T-cell (primary cell): Measurements from ENCODE around the gene MS4A5. TPM values are rescaled to one million over a fixed set of nuclear protein-coding genes. Genes with fewer than 3 reads are reported as not detected.

Source experiments
- ATAC-seq, 4 experiments: fragments of 200-7000 bp in 3 of 4; fragments of 150-1000 bp in 1 of 4; cut with Tn5 transposase; replicated peaks in 1 of 4; 1 replicate in 3 of 4; 2 replicates in 1 of 4; pipeline ENCODE4 v1.10.0; 2021; ENCODE audit warnings: moderate library complexity in 3 of 4, mild to moderate bottlenecking in 2 of 4, moderate number of reproducible peaks in 1 of 4
- CTCF ChIA-PET, 2 donors: fragments of 300-600 bp; sonication (Branson Sonifier 250); formaldehyde crosslinking; loops; one replicate each; lab custom pipeline; 2022; ENCODE audit warnings: antibody characterized with exemption in 2 of 2; lab: Charles Lee
- POLR2A ChIA-PET, 2 donors: fragments of 300-600 bp; sonication (Branson Sonifier 250); formaldehyde crosslinking; loops; one replicate each; lab custom pipeline; 2022; ENCODE audit warnings: antibody characterized with exemption in 2 of 2; lab: Charles Lee
- DNase-seq, 35 experiments: peaks; one replicate each; pipeline versions ENCODE4 v3.0.0 to v3.0.0-alpha.2; 2013 to 2023
- H3K27ac ChIP-seq: one replicate; pipeline ENCODE4 v1.5.1; 2013; ENCODE audit warnings: low read length
- H3K27me3 ChIP-seq, 2 experiments: replicated peaks in 1 of 2; 1 replicate in 1 of 2; 2 replicates in 1 of 2; pipeline versions ENCODE4 v1.6.1 to v1.7.0; 2013; ENCODE audit warnings: low read length in 1 of 2, mixed read lengths in 1 of 2; ENCODE audit not compliant: control insufficient read depth in 2 of 2, insufficient read depth in 2 of 2; ENCODE audit errors: extremely low read depth in 1 of 2
- H3K36me3 ChIP-seq, 2 donors: 1 replicate in 1 of 2; 2 replicates in 1 of 2; pipeline versions ENCODE4 v1.6.1 to v1.7.0; 2013; ENCODE audit warnings: low read length in 1 of 2; ENCODE audit not compliant: control insufficient read depth in 2 of 2, insufficient read depth in 1 of 2; ENCODE audit errors: extremely low read depth in 1 of 2
- H3K4me1 ChIP-seq, 2 experiments: 1 replicate in 1 of 2; 2 replicates in 1 of 2; pipeline versions ENCODE4 v1.6.1 to v1.7.0; 2013; ENCODE audit warnings: low read length in 2 of 2, mixed read lengths in 1 of 2; ENCODE audit not compliant: insufficient read depth in 2 of 2, control insufficient read depth in 1 of 2; ENCODE audit errors: extremely low read depth in 1 of 2
- H3K4me3 ChIP-seq, 2 donors: 1 replicate in 1 of 2; 2 replicates in 1 of 2; pipeline versions ENCODE4 v1.5.1 to v1.7.0; 2013; ENCODE audit warnings: mild to moderate bottlenecking in 2 of 2, low read length in 1 of 2, moderate library complexity in 1 of 2; ENCODE audit not compliant: control insufficient read depth in 1 of 2; ENCODE audit errors: extremely low read depth in 1 of 2
- H3K9me3 ChIP-seq: 2 replicates; pipeline ENCODE4 v1.7.0; 2013
- H3K27ac Mint-ChIP-seq, 2 donors: one replicate each; pipeline ENCODE4 v1.8.0; 2020 to 2021; ENCODE audit warnings: mild to moderate bottlenecking in 2 of 2, mixed read lengths in 2 of 2
- H3K27me3 Mint-ChIP-seq, 2 donors: one replicate each; pipeline ENCODE4 v1.8.0; 2021 to 2022; ENCODE audit warnings: mixed read lengths in 2 of 2
- H3K36me3 Mint-ChIP-seq: one replicate; pipeline ENCODE4 v1.8.0; 2021; ENCODE audit warnings: mixed read lengths
- H3K4me1 Mint-ChIP-seq, 3 donors: one replicate each; pipeline ENCODE4 v1.8.0; 2020 to 2022; ENCODE audit warnings: mixed read lengths in 3 of 3, mild to moderate bottlenecking in 1 of 3
- H3K4me3 Mint-ChIP-seq, 3 donors: one replicate each; pipeline ENCODE4 v1.8.0; 2020 to 2022; ENCODE audit warnings: mild to moderate bottlenecking in 3 of 3, mixed read lengths in 3 of 3, moderate library complexity in 3 of 3
- H3K9me3 Mint-ChIP-seq, 3 donors: one replicate each; pipeline ENCODE4 v1.8.0; 2020 to 2022; ENCODE audit warnings: mixed read lengths in 3 of 3
- WGBS: methylation state at CpG from one replicate; pipeline ENCODE4 v1.1.5; 2013; ENCODE audit warnings: missing lambda C conversion rate; ENCODE audit not compliant: insufficient coverage; 5-methylcytosine and 5-hydroxymethylcytosine counted together
- total RNA-seq, 35 experiments: library from RNA in 6 of 35; stranded (reverse) in 6 of 35; fragments of 120-200 nt in 1 of 35; gene quantifications; one replicate each; pipeline versions ENCODE4 v1.2.1 to v1.2.4 and lab custom pipeline; 2013 to 2026

Gene MS4A5
- total RNA-seq, 5 donors from 2014 or later (not counting 1 experiment from before 2014, with no cell fraction given) = not detected

DNA sequence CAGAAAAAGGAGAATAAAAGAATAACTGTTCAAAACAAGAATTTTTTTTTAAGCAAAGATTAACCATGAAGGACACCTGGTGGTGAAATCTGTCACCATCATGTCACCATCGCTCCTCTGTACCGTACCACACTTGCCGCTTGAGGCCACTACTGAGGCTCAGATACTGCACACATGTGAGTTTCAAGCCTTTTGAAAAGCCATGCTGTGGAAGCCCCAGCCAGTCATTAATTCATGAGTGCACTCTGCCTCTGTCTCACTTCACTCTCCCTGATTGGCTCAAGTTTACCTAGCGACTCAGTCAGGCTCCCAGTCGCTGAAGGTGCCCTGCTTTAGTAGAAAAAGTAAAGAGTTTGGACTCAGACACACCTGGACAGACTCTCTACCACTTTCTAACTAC, 56.6 kb downstream of the MS4A5 start:
- peaks cover 0 to 15% (median 8%) of the 10 kb centered on the region in 3 donors for H3K4me1 Mint-ChIP-seq
- peak in 5 of 35 experiments; percentile 0 to 48 (median 6) for DNase-seq

DNA sequence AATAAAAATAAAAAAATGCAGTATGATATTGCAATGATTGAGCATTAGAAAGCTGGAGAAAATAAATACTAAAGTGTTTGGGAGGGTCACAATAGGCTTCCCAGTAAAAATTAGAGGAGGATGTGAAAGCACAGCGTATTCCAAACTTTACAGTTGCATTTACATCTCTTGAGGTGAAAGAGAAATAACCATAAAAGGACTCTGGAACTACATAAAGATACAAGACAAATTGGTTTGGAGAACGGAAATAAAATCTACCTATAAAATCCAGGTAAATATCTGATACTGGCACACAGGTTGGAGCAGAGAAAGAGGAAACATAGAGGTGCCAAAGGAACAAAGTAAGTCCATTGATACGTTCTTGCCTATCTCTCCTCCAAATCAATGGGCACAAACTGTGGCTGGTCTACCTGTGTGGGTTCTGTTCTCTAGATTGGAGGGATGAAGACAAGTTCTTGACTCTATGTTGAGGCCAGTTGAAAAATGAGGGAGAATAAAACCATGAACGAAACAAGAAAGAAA, 63.2 kb downstream of the MS4A5 start, which contains the start of gene MS4A12:
TSS of gene MS4A12 (plus strand) at position 291 of the 522 bp plus-strand sequence. CDS start 4,541 bp downstream, outside the sequence.
- no peaks in the 10 kb centered on the region for H3K36me3 ChIP-seq
- no peak within 1 kb of the TSS for H3K27ac Mint-ChIP-seq
- peaks cover 16 to 18% of the 10 kb centered on the region in 2 donors for H3K27me3 Mint-ChIP-seq
- H3K4me1 Mint-ChIP-seq = no peaks in the 10 kb centered on the region
- ATAC-seq (no peak), DNase-seq (no peak)
- CTCF ChIA-PET = no interaction called here
- H3K27me3 ChIP-seq = peaks cover 0 to 2% of the 10 kb centered on the region in 2 experiments
- H3K9me3 ChIP-seq = no peaks in the 10 kb centered on the region
- no peaks in the 10 kb centered on the region for H3K9me3 Mint-ChIP-seq
- H3K4me3 Mint-ChIP-seq = no peak within 1 kb of the TSS
- no peak within 1 kb of the TSS for H3K4me3 ChIP-seq
- H3K27ac ChIP-seq = no peak within 1 kb of the TSS
- no peaks in the 10 kb centered on the region for H3K36me3 Mint-ChIP-seq
- 71% methylated on average over 1 of the region's 4 CpGs for WGBS
- no peaks in the 10 kb centered on the region for H3K4me1 ChIP-seq
- POLR2A ChIA-PET = interaction anchor here in 1 of 2 donors (0.7 kb wide), 1 partner anchor 88 kb away, joined by 5 read pairs; no protein-coding TSS in a partner anchor

More for the DNA sequence above, 56.6 kb downstream of the MS4A5 start:
- ATAC-seq = no peak
- H3K27ac Mint-ChIP-seq = no peak overlapping the region
- no peaks in the 10 kb centered on the region for H3K4me1 ChIP-seq
- H3K9me3 Mint-ChIP-seq = no peaks in the 10 kb centered on the region
- no peak overlapping the region for H3K4me3 ChIP-seq
- no peaks in the 10 kb centered on the region for H3K36me3 Mint-ChIP-seq
- no peaks in the 10 kb centered on the region for H3K9me3 ChIP-seq
- no peaks in the 10 kb centered on the region for H3K36me3 ChIP-seq
- WGBS = 75% methylated on average over 3 of the region's 5 CpGs
- CTCF ChIA-PET = interaction anchor here in 1 of 2 donors (0.6 kb wide), 1 partner anchor 9 kb away, joined by 9 read pairs; no protein-coding TSS in a partner anchor
- H3K27ac ChIP-seq = no peak overlapping the region
- peaks cover 0 to 13% of the 10 kb centered on the region in 2 donors for H3K27me3 Mint-ChIP-seq
- peaks cover 0 to 2% of the 10 kb centered on the region in 2 experiments for H3K27me3 ChIP-seq
- no peak overlapping the region for H3K4me3 Mint-ChIP-seq
- POLR2A ChIA-PET = no interaction called here

DNA sequence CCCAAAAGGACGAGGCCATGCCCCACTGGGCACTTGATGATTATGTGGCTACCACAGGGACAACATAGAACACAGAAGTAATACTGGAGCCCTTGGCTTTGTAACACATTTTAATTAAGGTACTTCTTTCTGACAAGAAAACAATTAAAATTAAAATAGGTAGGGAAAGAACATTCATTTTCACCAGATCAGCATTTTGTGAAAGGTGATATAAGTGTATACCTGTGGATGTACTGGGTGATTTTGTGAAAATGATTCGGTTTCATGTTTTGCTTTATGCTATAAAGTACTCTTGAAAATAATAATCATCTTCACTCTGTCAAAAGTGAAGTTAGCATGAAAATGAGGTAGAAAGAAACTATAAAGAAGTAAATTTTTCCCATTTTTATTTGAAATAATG, 64.1 kb downstream of the MS4A5 start:
- Mint-ChIP-seq H3K9me3 (no peaks in the 10 kb centered on the region), H3K27ac (no peak overlapping the region), H3K27me3 (peaks cover 16 to 21% of the 10 kb centered on the region in 2 donors), H3K4me3 (no peak overlapping the region), H3K36me3 (no peaks in the 10 kb centered on the region), H3K4me1 (no peaks in the 10 kb centered on the region)
- Histone ChIP-seq H3K4me3 (no peak overlapping the region), H3K36me3 (no peaks in the 10 kb centered on the region), H3K27ac (no peak overlapping the region), H3K4me1 (no peaks in the 10 kb centered on the region), H3K27me3 (peaks cover 0 to 2% of the 10 kb centered on the region in 2 experiments), H3K9me3 (no peaks in the 10 kb centered on the region)
- no peak for DNase-seq
- POLR2A ChIA-PET = interaction anchor here in 1 of 2 donors (0.6 kb wide), 1 partner anchor 87 kb away, joined by 3 read pairs; no protein-coding TSS in a partner anchor
- CTCF ChIA-PET = no interaction called here
- ATAC-seq = no peak
- WGBS = no CpG with 5 or more reads among the region's 2 CpGs

Other genes with a start within 250 kb of the MS4A5 start
- gene MS4A6A, start 246.5 kb upstream of the MS4A5 start, total RNA-seq = 1 to 10 TPM in 2 of 5 donors, under 1 TPM in 3; 0.32 to 1.5 (median 0.99) TPM
- 1 to 10 TPM in 1 of 5 donors, under 1 TPM in 1, not detected in 3; 0.54 to 1.0 TPM for gene MS4A4E, start 186.4 kb upstream of the MS4A5 start, total RNA-seq
- under 1 TPM in 1 of 5 donors, not detected in 4; 0.26 TPM for gene MS4A4A, start 148.9 kb upstream of the MS4A5 start, total RNA-seq
- not detected for gene MS4A6E, start 102.3 kb upstream of the MS4A5 start, total RNA-seq
- gene MS4A7, start 51.0 kb upstream of the MS4A5 start, total RNA-seq = 1 to 10 TPM in 1 of 5 donors, under 1 TPM in 3, not detected in 1; 0.43 to 1.0 (median 0.77) TPM
- under 1 TPM in 1 of 5 donors, not detected in 4; 0.10 TPM for gene MS4A14, start 33.1 kb upstream of the MS4A5 start, total RNA-seq
- 10 to 100 TPM in 4 of 5 donors, 1 to 10 TPM in 1; 5.6 to 54.1 (median 14.5) TPM for gene MS4A1, start 26.3 kb downstream of the MS4A5 start, total RNA-seq
- gene MS4A12, start 63.2 kb downstream of the MS4A5 start, total RNA-seq = not detected
- not detected for gene MS4A13, start 85.8 kb downstream of the MS4A5 start, total RNA-seq